Loucy (cell line): ENCODE results near the gene ADCY2.

ENCODE experiments used
- H2AFZ ChIP-seq: fragments of 200-600 bp; sonication (generic); 2 replicates; pipeline ENCODE4 v1.6.0; 2016; ENCODE audit warnings: antibody characterized with exemption, mild to moderate bottlenecking, low read length, moderate library complexity
- H3F3A ChIP-seq: fragments of 200-600 bp; 2 replicates; pipeline ENCODE4 v1.6.0; 2016; ENCODE audit warnings: antibody characterized with exemption, low read depth, mild to moderate bottlenecking
- H3K27me3 ChIP-seq: fragments of 200-600 bp; sonication (generic); 2 replicates; pipeline ENCODE4 v1.6.1; 2014; ENCODE audit warnings: low read length, mild to moderate bottlenecking; ENCODE audit not compliant: insufficient read depth, poor library complexity, severe bottlenecking
- H3K36me3 ChIP-seq: fragments of 200-600 bp; sonication (generic); 2 replicates; pipeline ENCODE4 v1.6.1; 2016; ENCODE audit warnings: low read length; ENCODE audit not compliant: insufficient read depth
- H3K4me1 ChIP-seq: fragments of 200-600 bp; sonication (generic); 2 replicates; pipeline ENCODE4 v1.5.1; 2014; ENCODE audit warnings: low read length, mild to moderate bottlenecking; ENCODE audit not compliant: insufficient read depth, poor library complexity, severe bottlenecking
- H3K4me2 ChIP-seq: fragments of 200-600 bp; sonication (generic); 2 replicates; pipeline ENCODE4 v1.6.0; 2014; ENCODE audit warnings: antibody characterized with exemption, low read length, low read depth, mild to moderate bottlenecking; ENCODE audit not compliant: poor library complexity, severe bottlenecking
- H3K4me3 ChIP-seq: fragments of 200-600 bp; sonication (generic); 2 replicates; pipeline ENCODE4 v1.5.1; 2014; ENCODE audit warnings: low read length, mild to moderate bottlenecking, mixed read lengths; ENCODE audit not compliant: poor library complexity, severe bottlenecking
- H3K79me2 ChIP-seq: fragments of 200-600 bp; sonication (generic); 2 replicates; pipeline ENCODE4 v1.6.1; 2014; ENCODE audit warnings: low read length; ENCODE audit not compliant: insufficient read depth
- H3K9ac ChIP-seq: fragments of 200-600 bp; sonication (generic); 2 replicates; pipeline ENCODE4 v1.6.0; 2014; ENCODE audit warnings: mild to moderate bottlenecking, low read depth, low read length, moderate library complexity; ENCODE audit not compliant: poor library complexity, severe bottlenecking
- H3K9me2 ChIP-seq: fragments of 200-600 bp; sonication (generic); replicated peaks from 2 replicates; pipeline ENCODE4 v1.6.1; 2016; ENCODE audit warnings: low read depth, low read length, mixed read lengths
- H3K9me3 ChIP-seq: fragments of 200-600 bp; sonication (generic); 2 replicates; pipeline ENCODE4 v1.6.1; 2014; ENCODE audit warnings: mild to moderate bottlenecking, antibody characterized with exemption, low read length, low read depth; ENCODE audit not compliant: insufficient read depth
- H4K20me1 ChIP-seq: fragments of 200-600 bp; sonication (generic); 2 replicates; pipeline ENCODE4 v1.6.0; 2014; ENCODE audit warnings: antibody characterized with exemption, low read length, mild to moderate bottlenecking; ENCODE audit not compliant: insufficient read depth, poor library complexity, severe bottlenecking
- EZH2phosphoT487 ChIP-seq: fragments of 200-600 bp; IDR thresholded peaks from 2 replicates; pipeline ENCODE4 v1.6.1; 2018; ENCODE audit warnings: antibody characterized with exemption, mild to moderate bottlenecking, moderate library complexity, borderline replicate concordance
- TF ChIP-seq, protein P1 (sequence below): fragments of 200-600 bp; sonication (generic); conservative IDR thresholded peaks from 2 replicates; pipeline ENCODE4 v1.5.1; 2014; ENCODE audit warnings: mild to moderate bottlenecking, antibody characterized with exemption, low read length

Gene ADCY2

DNA sequence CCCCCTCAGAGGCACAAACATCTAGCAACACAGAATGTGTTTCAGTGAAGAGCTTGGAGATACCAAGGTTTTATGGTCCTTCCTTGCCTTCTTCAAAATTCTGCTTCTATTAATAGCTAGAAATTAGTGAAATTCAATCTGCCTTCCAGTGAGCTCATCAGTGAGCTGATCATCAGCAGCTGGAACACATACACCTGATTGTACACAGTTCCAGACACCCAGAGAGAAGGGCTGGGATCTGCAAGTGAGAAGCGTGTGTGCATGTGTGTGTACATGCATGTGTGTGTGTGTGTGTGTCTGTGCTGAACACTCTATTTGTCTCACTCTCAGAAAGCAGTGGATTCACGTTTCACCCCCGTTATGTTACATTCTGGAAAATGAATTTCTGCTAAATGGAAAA lies 426.5 kb downstream of the ADCY2 start:
- Histone ChIP-seq H3K4me1 (no peaks in the 10 kb centered on the region), H3K4me3 (no peak overlapping the region), H3F3A (no peaks in the 10 kb centered on the region), H3K27me3 (no peaks in the 10 kb centered on the region), H3K9me2 (no peaks in the 10 kb centered on the region), H3K36me3 (no peaks in the 10 kb centered on the region), H3K9ac (no peak overlapping the region), H3K79me2 (no peaks in the 10 kb centered on the region), H3K4me2 (no peak overlapping the region), H3K9me3 (no peaks in the 10 kb centered on the region), H4K20me1 (no peaks in the 10 kb centered on the region), H2AFZ (no peak overlapping the region)
- TF ChIP-seq EZH2phosphoT487: no peak
- TF ChIP-seq, protein P1, sequence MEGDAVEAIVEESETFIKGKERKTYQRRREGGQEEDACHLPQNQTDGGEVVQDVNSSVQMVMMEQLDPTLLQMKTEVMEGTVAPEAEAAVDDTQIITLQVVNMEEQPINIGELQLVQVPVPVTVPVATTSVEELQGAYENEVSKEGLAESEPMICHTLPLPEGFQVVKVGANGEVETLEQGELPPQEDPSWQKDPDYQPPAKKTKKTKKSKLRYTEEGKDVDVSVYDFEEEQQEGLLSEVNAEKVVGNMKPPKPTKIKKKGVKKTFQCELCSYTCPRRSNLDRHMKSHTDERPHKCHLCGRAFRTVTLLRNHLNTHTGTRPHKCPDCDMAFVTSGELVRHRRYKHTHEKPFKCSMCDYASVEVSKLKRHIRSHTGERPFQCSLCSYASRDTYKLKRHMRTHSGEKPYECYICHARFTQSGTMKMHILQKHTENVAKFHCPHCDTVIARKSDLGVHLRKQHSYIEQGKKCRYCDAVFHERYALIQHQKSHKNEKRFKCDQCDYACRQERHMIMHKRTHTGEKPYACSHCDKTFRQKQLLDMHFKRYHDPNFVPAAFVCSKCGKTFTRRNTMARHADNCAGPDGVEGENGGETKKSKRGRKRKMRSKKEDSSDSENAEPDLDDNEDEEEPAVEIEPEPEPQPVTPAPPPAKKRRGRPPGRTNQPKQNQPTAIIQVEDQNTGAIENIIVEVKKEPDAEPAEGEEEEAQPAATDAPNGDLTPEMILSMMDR: no peak

DNA sequence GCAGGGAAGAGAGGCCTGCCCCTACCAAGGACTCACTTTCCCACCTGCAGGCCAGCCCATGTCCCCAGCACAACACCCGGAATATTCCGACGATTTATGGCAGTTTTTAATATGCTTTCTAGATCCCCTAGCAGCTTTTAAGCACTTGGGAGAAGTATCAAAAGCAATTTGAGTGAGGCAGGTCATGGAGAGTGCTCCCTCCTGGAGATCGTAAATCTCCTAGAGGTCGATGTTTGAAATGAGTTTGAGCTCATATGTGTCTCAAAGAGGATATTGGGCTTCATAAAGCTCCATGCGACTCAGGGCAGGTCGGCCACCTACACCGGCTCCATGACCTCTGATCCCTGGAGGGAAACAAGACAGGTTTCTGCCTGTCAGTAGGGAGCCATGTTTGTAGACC lies 427.7 kb downstream of the ADCY2 start:
- no peak overlapping the region for H3K4me3 ChIP-seq
- H3K9ac ChIP-seq: no peak overlapping the region
- no peaks in the 10 kb centered on the region for H3K9me3 ChIP-seq
- H3K9me2 ChIP-seq: no peaks in the 10 kb centered on the region
- no peaks in the 10 kb centered on the region for H3K36me3 ChIP-seq
- H3K79me2 ChIP-seq: no peaks in the 10 kb centered on the region
- TF ChIP-seq, protein P1: no peak
- TF ChIP-seq EZH2phosphoT487: no peak
- H3K27me3 ChIP-seq: no peaks in the 10 kb centered on the region
- H3K4me2 ChIP-seq: no peak overlapping the region
- no peaks in the 10 kb centered on the region for H3F3A ChIP-seq
- no peak overlapping the region for H2AFZ ChIP-seq
- H4K20me1 ChIP-seq: no peaks in the 10 kb centered on the region
- H3K4me1 ChIP-seq: no peaks in the 10 kb centered on the region

DNA sequence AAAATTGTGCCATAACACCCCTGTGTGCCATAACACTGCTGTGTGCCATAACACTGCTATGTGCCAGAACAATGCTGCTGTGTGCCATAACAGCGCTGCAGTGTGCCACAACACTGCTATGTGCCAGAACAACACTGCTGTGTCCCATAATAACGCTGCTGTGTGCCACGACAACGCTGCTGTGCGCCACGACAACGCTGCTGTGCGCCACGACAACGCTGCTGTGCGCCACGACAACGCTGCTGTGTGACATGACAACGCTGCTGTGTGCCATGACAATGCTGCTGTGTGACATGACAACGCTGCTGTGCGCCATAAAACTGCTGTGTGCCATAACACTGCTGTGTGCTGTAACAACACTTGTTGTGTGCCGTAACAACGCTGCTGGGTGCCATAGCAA lies 429.1 kb downstream of the ADCY2 start:
- no peak overlapping the region for H3K4me3 ChIP-seq
- H3K27me3 ChIP-seq: no peaks in the 10 kb centered on the region
- H3K4me2 ChIP-seq: no peak overlapping the region
- no peaks in the 10 kb centered on the region for H3K79me2 ChIP-seq
- no peak overlapping the region for H2AFZ ChIP-seq
- no peaks in the 10 kb centered on the region for H3K9me2 ChIP-seq
- TF ChIP-seq EZH2phosphoT487: no peak
- TF ChIP-seq, protein P1: no peak
- H3K9me3 ChIP-seq: no peaks in the 10 kb centered on the region
- no peaks in the 10 kb centered on the region for H3K36me3 ChIP-seq
- H3K4me1 ChIP-seq: no peaks in the 10 kb centered on the region
- H4K20me1 ChIP-seq: no peaks in the 10 kb centered on the region
- no peaks in the 10 kb centered on the region for H3F3A ChIP-seq
- no peak overlapping the region for H3K9ac ChIP-seq
